IMR-90 (cell line): ENCODE data around the gene UBXN2A. TPM values are rescaled to one million over a fixed set of nuclear protein-coding genes. Genes with fewer than 3 reads are reported as not detected.

Experiments used
- ATAC-seq: fragments of 200-7000 bp; cut with Tn5 transposase; 2 replicates; pipeline ENCODE4 v1.9.1; 2020; ENCODE audit warnings: low read depth, mild to moderate bottlenecking, moderate library complexity
- BruUV-seq: library from RNA; stranded (reverse); fragments of 400-500 nt; replicated peaks from 2 replicates; lab custom pipeline; 2021; lab: Mats Ljungman, UMichigan
- CTCF ChIA-PET: fragments of 300-600 bp; formaldehyde crosslinking; extraction: SDS; loops from one replicate; lab custom pipeline; 2021; ENCODE audit warnings: antibody characterized with exemption; lab: Yijun Ruan, JAX
- POLR2A ChIA-PET: fragments of 300-600 bp; sonication (Branson Sonifier 250); formaldehyde crosslinking; loops from one replicate; lab custom pipeline; 2022; ENCODE audit warnings: antibody characterized with exemption; ENCODE audit not compliant: unreplicated experiment; lab: Charles Lee
- DNase-seq: peaks from one replicate; pipeline ENCODE4 v3.0.0; 2013
- H2AFZ ChIP-seq: replicated peaks from 2 replicates; pipeline ENCODE3; 2013; ENCODE audit warnings: low read length, mild to moderate bottlenecking; ENCODE audit not compliant: poor library complexity
- H2AK5ac ChIP-seq: 2 replicates; pipeline ENCODE4 v1.6.1; 2013; ENCODE audit warnings: low read depth, low read length, inconsistent platforms
- H2AK9ac ChIP-seq: replicated peaks from 2 replicates; pipeline ENCODE3; 2013; ENCODE audit warnings: mild to moderate bottlenecking, low read depth, low read length, moderate library complexity; ENCODE audit not compliant: poor library complexity
- H2BK120ac ChIP-seq: 2 replicates; pipeline ENCODE4 v1.6.1; 2013; ENCODE audit warnings: low read depth, low read length, inconsistent platforms
- H2BK15ac ChIP-seq: 3 replicates; pipeline ENCODE4 v1.6.1; 2013; ENCODE audit warnings: low read depth, low read length, inconsistent platforms
- H2BK20ac ChIP-seq: 2 replicates; pipeline ENCODE4 v1.6.1; 2013; ENCODE audit warnings: low read depth, mild to moderate bottlenecking, inconsistent platforms, low read length, moderate library complexity
- H2BK5ac ChIP-seq: 2 replicates; pipeline ENCODE4 v1.6.1; 2013; ENCODE audit warnings: mild to moderate bottlenecking, low read depth, low read length, inconsistent platforms; ENCODE audit not compliant: poor library complexity, severe bottlenecking
- H3K14ac ChIP-seq: replicated peaks from 2 replicates; pipeline ENCODE4 v1.6.1; 2013; ENCODE audit warnings: low read depth, low read length, inconsistent platforms
- H3K18ac ChIP-seq: 2 replicates; pipeline ENCODE4 v1.6.1; 2013; ENCODE audit warnings: low read depth, low read length, control low read depth
- H3K23ac ChIP-seq: 2 replicates; pipeline ENCODE4 v1.6.1; 2013; ENCODE audit warnings: low read depth, low read length, inconsistent platforms
- H3K27ac ChIP-seq: 2 replicates; pipeline ENCODE4 v1.5.1; 2013; ENCODE audit warnings: mild to moderate bottlenecking, control low read depth, low read length; ENCODE audit not compliant: insufficient read depth
- H3K27me3 ChIP-seq: 2 replicates; pipeline ENCODE4 v1.6.1; 2013; ENCODE audit warnings: low read length; ENCODE audit not compliant: control insufficient read depth, insufficient read depth
- H3K36me3 ChIP-seq: 2 replicates; pipeline ENCODE4 v1.6.1; 2013; ENCODE audit warnings: low read length, mixed read lengths; ENCODE audit not compliant: control insufficient read depth, insufficient read depth
- H3K4ac ChIP-seq: 2 replicates; pipeline ENCODE4 v1.6.1; 2013; ENCODE audit warnings: low read depth, low read length, inconsistent platforms
- H3K4me1 ChIP-seq: 2 replicates; pipeline ENCODE4 v1.6.1; 2013; ENCODE audit warnings: low read length, mixed read lengths; ENCODE audit not compliant: control insufficient read depth, insufficient read depth
- H3K4me2 ChIP-seq: 2 replicates; pipeline ENCODE4 v1.6.1; 2013; ENCODE audit warnings: low read depth, mild to moderate bottlenecking, control low read depth, low read length, moderate library complexity
- H3K4me3 ChIP-seq: 2 replicates; pipeline ENCODE4 v1.5.1; 2013; ENCODE audit warnings: low read depth, mild to moderate bottlenecking, control low read depth, low read length, moderate library complexity; ENCODE audit not compliant: insufficient read depth
- H3K56ac ChIP-seq: 2 replicates; pipeline ENCODE4 v1.6.1; 2013; ENCODE audit warnings: low read length, inconsistent platforms; ENCODE audit not compliant: insufficient read depth; ENCODE audit errors: extremely low read depth
- H3K79me1 ChIP-seq, 2 experiments: 2 replicates each; pipeline ENCODE4 v1.6.1; 2013; ENCODE audit warnings: low read length in 2 of 2, inconsistent platforms in 1 of 2, low read depth in 1 of 2
- H3K9ac ChIP-seq: 2 replicates; pipeline ENCODE4 v1.6.1; 2013; ENCODE audit warnings: low read depth, low read length, control low read depth
- H3K9me1 ChIP-seq: 2 replicates; pipeline ENCODE4 v1.6.1; 2013; ENCODE audit warnings: low read length, inconsistent platforms; ENCODE audit not compliant: insufficient read depth
- H3K9me3 ChIP-seq: 2 replicates; pipeline ENCODE4 v1.6.1; 2013; ENCODE audit warnings: low read length; ENCODE audit not compliant: control insufficient read depth, insufficient read depth
- H4K20me1 ChIP-seq: 2 replicates; pipeline ENCODE4 v1.6.1; 2013; ENCODE audit warnings: low read length, inconsistent platforms; ENCODE audit not compliant: insufficient read depth
- H4K5ac ChIP-seq: 2 replicates; pipeline ENCODE4 v1.6.1; 2013; ENCODE audit warnings: mild to moderate bottlenecking, low read depth, low read length, control low read depth
- H4K8ac ChIP-seq, 2 experiments: 2 replicates each; pipeline ENCODE4 v1.6.1; 2013; ENCODE audit warnings: low read depth in 2 of 2, low read length in 2 of 2, control low read depth in 1 of 2, inconsistent platforms in 1 of 2
- H4K91ac ChIP-seq: 2 replicates; pipeline ENCODE4 v1.6.1; 2013; ENCODE audit warnings: low read depth, low read length, inconsistent platforms; ENCODE audit not compliant: insufficient read depth
- BHLHE40 ChIP-seq: fragments of 150-350 bp; IDR thresholded peaks from 2 replicates; pipeline ENCODE4 v1.6.1; 2016; ENCODE audit warnings: mild to moderate bottlenecking, low read depth, low read length
- CEBPB ChIP-seq: IDR thresholded peaks from 2 replicates; pipeline ENCODE4 v1.6.1; 2012; ENCODE audit warnings: low read depth, low read length, improper control_type of control experiment
- CHD1 ChIP-seq: IDR thresholded peaks from 2 replicates; pipeline ENCODE4 v1.6.1; 2012; ENCODE audit warnings: low read depth, low read length, improper control_type of control experiment
- FOS ChIP-seq: fragments of 150-350 bp; IDR thresholded peaks from 2 replicates; pipeline ENCODE4 v1.6.1; 2016; ENCODE audit warnings: low read depth, low read length
- NFE2L2 ChIP-seq: fragments of 150-350 bp; IDR thresholded peaks from 2 replicates; pipeline ENCODE4 v1.6.1; 2016; ENCODE audit warnings: low read depth, mild to moderate bottlenecking, low read length
- POLR2A ChIP-seq: IDR thresholded peaks from 2 replicates; pipeline ENCODE4 v1.6.1; 2012; ENCODE audit warnings: mild to moderate bottlenecking, low read depth, low read length
- RCOR1 ChIP-seq: IDR thresholded peaks from 2 replicates; pipeline ENCODE4 v1.6.1; 2012; ENCODE audit warnings: mild to moderate bottlenecking, low read length, improper control_type of control experiment; ENCODE audit not compliant: insufficient replicate concordance
- RFX5 ChIP-seq: IDR thresholded peaks from 2 replicates; pipeline ENCODE4 v1.8.0; 2012; ENCODE audit warnings: low read depth, mild to moderate bottlenecking, low read length, moderate library complexity
- SMC3 ChIP-seq: fragments of 150-350 bp; IDR thresholded peaks from 2 replicates; pipeline ENCODE4 v1.6.1; 2016; ENCODE audit warnings: low read depth, mild to moderate bottlenecking, antibody characterized with exemption, low read length, moderate library complexity
- WGBS, 2 experiments: methylation state at CpG; one replicate each; pipeline versions ENCODE4 v1.1.5 to v1.1.7; 2013; ENCODE audit warnings: missing lambda C conversion rate in 2 of 2; ENCODE audit not compliant: insufficient read length in 1 of 2; ENCODE audit errors: extremely low coverage in 2 of 2; 5-methylcytosine and 5-hydroxymethylcytosine counted together
- dilution Hi-C: fragments of 300-500 bp; cut with HindIII; formaldehyde crosslinking; loops from one replicate; pipeline ENCODE4 v1.14.3; 2018; ENCODE audit warnings: low sequenced_read_pairs; ENCODE audit not compliant: unreplicated experiment
- in situ Hi-C: fragments of 300-500 bp; cut with MboI; formaldehyde crosslinking; loops from 3 replicates; pipeline ENCODE4 v1.14.3; 2019; ENCODE audit warnings: low sequenced_read_pairs, inconsistent platforms, mixed read lengths
- intact Hi-C: fragments of 100-400 bp; cut with micrococcal nuclease; formaldehyde crosslinking; loops from 2 replicates; pipeline ENCODE4 v1.10.0; 2022
- polyA plus RNA-seq, 3 experiments: library from polyadenylated mRNA; depleted of rRNA; stranded (reverse); fragments of >200 nt; gene quantifications; 2 replicates each; pipeline ENCODE4 v1.2.3, GENCODE V29; 2012; ENCODE audit warnings: low replicate concordance in 1 of 3
- total RNA-seq: library from RNA; depleted of rRNA; stranded (reverse); fragments of >200 nt; gene quantifications from 2 replicates; pipeline ENCODE4 v1.2.3, GENCODE V29; 2012
- TF ChIP-seq, protein P1 (sequence below): conservative IDR thresholded peaks from 2 replicates; pipeline ENCODE4 v1.5.1; 2012; ENCODE audit warnings: mild to moderate bottlenecking, low read depth, low read length, improper control_type of control experiment
- TF ChIP-seq, protein P2 (sequence below): fragments of 150-350 bp; IDR thresholded peaks from 2 replicates; pipeline ENCODE4 v1.6.1; 2017; ENCODE audit warnings: mild to moderate bottlenecking, antibody characterized with exemption, low read length, low read depth
- TF ChIP-seq, protein P3 (sequence below): fragments of 150-350 bp; IDR thresholded peaks from 2 replicates; pipeline ENCODE4 v1.6.1; 2016; ENCODE audit warnings: low read depth, mild to moderate bottlenecking, low read length, moderate library complexity, borderline replicate concordance

Gene UBXN2A
- total and polyA plus RNA-seq, 2 of the 4 experiments (the other 2 are of a cell fraction), result 4.6 to 7.7 TPM

DNA sequence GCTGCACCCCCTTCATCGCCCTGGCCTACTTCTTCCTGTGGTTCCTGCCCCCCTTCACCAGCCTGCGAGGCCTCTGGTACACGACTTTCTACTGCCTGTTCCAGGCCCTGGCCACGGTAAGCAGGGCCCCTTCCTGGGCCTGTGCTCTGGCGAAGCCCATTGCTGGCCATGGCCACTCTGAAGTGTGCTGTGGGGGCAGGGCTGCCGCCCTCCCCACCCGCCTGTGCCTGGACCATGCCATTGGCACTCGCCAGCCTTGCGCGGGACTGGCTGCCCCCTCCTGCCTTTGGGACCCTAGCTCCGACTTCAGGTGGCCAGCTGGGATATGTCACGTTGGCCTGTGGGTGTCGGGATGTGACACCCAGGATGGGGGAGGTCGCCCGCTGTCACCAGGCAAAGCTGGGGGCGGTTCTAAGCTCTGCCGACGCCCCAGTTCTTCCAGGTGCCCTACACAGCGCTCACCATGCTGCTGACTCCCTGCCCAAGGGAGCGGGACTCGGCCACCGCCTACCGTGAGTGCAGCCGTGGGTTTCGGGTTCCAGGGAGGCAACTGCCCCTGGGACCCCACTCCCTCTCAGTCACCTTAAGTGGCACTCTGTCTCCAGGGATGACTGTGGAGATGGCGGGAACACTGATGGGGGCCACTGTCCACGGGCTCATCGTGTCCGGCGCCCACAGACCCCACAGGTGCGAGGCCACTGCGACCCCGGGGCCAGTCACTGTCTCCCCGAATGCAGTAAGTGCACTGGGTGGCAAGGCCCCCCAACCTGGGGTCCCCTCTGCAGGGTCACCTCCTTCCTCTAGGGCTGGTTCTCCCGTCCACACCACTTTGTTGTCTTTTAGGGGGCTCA lies 76.8 kb downstream of the UBXN2A start (continued):
- TF ChIP-seq, protein P1, sequence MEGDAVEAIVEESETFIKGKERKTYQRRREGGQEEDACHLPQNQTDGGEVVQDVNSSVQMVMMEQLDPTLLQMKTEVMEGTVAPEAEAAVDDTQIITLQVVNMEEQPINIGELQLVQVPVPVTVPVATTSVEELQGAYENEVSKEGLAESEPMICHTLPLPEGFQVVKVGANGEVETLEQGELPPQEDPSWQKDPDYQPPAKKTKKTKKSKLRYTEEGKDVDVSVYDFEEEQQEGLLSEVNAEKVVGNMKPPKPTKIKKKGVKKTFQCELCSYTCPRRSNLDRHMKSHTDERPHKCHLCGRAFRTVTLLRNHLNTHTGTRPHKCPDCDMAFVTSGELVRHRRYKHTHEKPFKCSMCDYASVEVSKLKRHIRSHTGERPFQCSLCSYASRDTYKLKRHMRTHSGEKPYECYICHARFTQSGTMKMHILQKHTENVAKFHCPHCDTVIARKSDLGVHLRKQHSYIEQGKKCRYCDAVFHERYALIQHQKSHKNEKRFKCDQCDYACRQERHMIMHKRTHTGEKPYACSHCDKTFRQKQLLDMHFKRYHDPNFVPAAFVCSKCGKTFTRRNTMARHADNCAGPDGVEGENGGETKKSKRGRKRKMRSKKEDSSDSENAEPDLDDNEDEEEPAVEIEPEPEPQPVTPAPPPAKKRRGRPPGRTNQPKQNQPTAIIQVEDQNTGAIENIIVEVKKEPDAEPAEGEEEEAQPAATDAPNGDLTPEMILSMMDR, result no peak
- TF ChIP-seq POLR2A, result no peak
- TF ChIP-seq FOS, result no peak

DNA sequence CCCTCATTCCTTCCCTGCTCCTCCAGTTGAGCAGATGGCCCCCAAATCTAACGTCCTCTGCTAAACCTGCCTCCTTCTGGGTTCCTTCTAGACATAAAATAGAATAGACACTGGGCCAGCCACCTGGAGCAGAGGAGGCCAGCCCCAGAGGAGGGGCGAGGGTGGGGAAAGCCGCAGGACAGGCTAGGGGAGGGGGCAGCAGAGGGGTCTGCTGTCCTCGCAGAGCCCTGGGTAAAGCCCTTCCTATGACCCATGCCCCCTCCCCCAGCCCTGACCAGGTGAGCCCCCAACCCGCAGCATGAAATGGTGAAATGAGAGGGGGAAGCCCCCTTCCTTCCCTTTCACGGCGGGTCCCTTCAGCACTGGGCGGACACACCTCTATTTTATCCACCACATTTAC lies 77.4 kb downstream of the UBXN2A start:
- BruUV-seq, result no TSS peak
- Histone ChIP-seq H3K4me3 (no peak overlapping the region), H3K9me1 (peaks cover 20% of the 10 kb centered on the region; the same call in 1 of the 2 replicates), H4K5ac (no peak overlapping the region), H3K4ac (no peak overlapping the region; the same call in 1 of the 2 replicates), H3K14ac (no peak overlapping the region), H3K27ac (no peak overlapping the region), H3K27me3 (no peaks in the 10 kb centered on the region), H3K9me3 (no peaks in the 10 kb centered on the region), H3K56ac (no peak overlapping the region), H4K8ac (no peak overlapping the region), H3K4me1 (peaks cover 10% of the 10 kb centered on the region), H3K23ac (no peak overlapping the region), H3K9ac (no peak overlapping the region), H2BK20ac (no peak overlapping the region), H2BK5ac (no peak overlapping the region), H2AFZ (no peak overlapping the region), H3K18ac (no peak overlapping the region), H2BK120ac (no peak overlapping the region), H2BK15ac (no peak overlapping the region), H2AK9ac (no peak overlapping the region), H3K79me1 (peaks cover 0 to 3% of the 10 kb centered on the region in 2 experiments; a peak in 1 of 4 replicates), H3K4me2 (no peak overlapping the region), H4K91ac (no peak overlapping the region), H4K20me1 (no peaks in the 10 kb centered on the region), H2AK5ac (peak overlapping the region; percentile 21; the same call in 1 of the 2 replicates), H3K36me3 (peaks cover 4% of the 10 kb centered on the region)
- ChIA-PET CTCF (no interaction called here), POLR2A (no interaction called here)
- in situ Hi-C loops, result no loop called here
- dilution Hi-C loops, result no loop called here
- 84% methylated on average over 3 of the region's 8 CpGs; no CpG with 5 or more reads in 1 of the 2 experiments for WGBS, 2 experiments
- DNase-seq (no peak), ATAC-seq (no peak)
- intact Hi-C loops, result no loop called here
- TF ChIP-seq CHD1, result no peak
- TF ChIP-seq NFE2L2, result no peak
- no peak for TF ChIP-seq BHLHE40
- TF ChIP-seq FOS, result no peak
- TF ChIP-seq, protein P2, sequence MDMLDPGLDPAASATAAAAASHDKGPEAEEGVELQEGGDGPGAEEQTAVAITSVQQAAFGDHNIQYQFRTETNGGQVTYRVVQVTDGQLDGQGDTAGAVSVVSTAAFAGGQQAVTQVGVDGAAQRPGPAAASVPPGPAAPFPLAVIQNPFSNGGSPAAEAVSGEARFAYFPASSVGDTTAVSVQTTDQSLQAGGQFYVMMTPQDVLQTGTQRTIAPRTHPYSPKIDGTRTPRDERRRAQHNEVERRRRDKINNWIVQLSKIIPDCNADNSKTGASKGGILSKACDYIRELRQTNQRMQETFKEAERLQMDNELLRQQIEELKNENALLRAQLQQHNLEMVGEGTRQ, result no peak
- TF ChIP-seq RFX5, result no peak
- no peak for TF ChIP-seq CEBPB
- TF ChIP-seq POLR2A, result no peak
- TF ChIP-seq SMC3, result no peak
- TF ChIP-seq, protein P3, sequence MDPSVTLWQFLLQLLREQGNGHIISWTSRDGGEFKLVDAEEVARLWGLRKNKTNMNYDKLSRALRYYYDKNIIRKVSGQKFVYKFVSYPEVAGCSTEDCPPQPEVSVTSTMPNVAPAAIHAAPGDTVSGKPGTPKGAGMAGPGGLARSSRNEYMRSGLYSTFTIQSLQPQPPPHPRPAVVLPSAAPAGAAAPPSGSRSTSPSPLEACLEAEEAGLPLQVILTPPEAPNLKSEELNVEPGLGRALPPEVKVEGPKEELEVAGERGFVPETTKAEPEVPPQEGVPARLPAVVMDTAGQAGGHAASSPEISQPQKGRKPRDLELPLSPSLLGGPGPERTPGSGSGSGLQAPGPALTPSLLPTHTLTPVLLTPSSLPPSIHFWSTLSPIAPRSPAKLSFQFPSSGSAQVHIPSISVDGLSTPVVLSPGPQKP, result no peak
- no peak for TF ChIP-seq RCOR1
